Adrenal gland (tissue), 12 donors: ENCODE measurements around the gene SNX24. TPM values are rescaled to one million over a fixed set of nuclear protein-coding genes. Genes with fewer than 3 reads are reported as not detected.

Source experiments
- DNase-seq, 7 donors: peaks; one replicate each; pipeline ENCODE4 v3.0.0-alpha.2; 2019 to 2020
- H3K27ac ChIP-seq, 5 donors: fragments of 200-600 bp; sonication (generic) in 4 of 5; 1 replicate in 3 of 5; 2 replicates in 2 of 5; pipeline versions ENCODE4 v1.5.1 to v1.8.0; 2016 to 2020; ENCODE audit warnings: mild to moderate bottlenecking in 1 of 5
- H3K27me3 ChIP-seq: fragments of 200-600 bp; 2 replicates; pipeline ENCODE4 v1.8.0; 2021
- H3K36me3 ChIP-seq, 2 donors: fragments of 200-600 bp; replicated peaks in 1 of 2; 1 replicate in 1 of 2; 2 replicates in 1 of 2; pipeline versions ENCODE4 v1.5.1 to v1.8.0; 2018 to 2022
- H3K4me1 ChIP-seq, 2 donors: fragments of 200-600 bp; replicated peaks in 1 of 2; 1 replicate in 1 of 2; 2 replicates in 1 of 2; pipeline versions ENCODE4 v1.5.1 to v1.8.0; 2018 to 2021
- H3K4me3 ChIP-seq, 4 donors: fragments of 200-600 bp; sonication (generic) in 3 of 4; one replicate each; pipeline ENCODE4 v1.5.1; 2016 to 2018
- H3K9me3 ChIP-seq, 3 donors: fragments of 200-600 bp; sonication (generic) in 1 of 3; replicated peaks in 1 of 3; 1 replicate in 2 of 3; 2 replicates in 1 of 3; pipeline versions ENCODE4 v1.5.1 to v1.8.0; 2016 to 2021
- POLR2A ChIP-seq, 2 donors: fragments of 450-650 bp; IDR thresholded peaks; one replicate each; pipeline ENCODE4 v1.6.1; 2017; ENCODE audit warnings: antibody characterized with exemption in 2 of 2, mild to moderate bottlenecking in 2 of 2, moderate library complexity in 1 of 2
- WGBS, 4 donors: extraction: QIAGEN DNeasy Blood & Tissue Kit in 2 of 4; methylation state at CpG; one replicate each; pipeline versions ENCODE4 v1.1.5 to v1.1.7; 2013 to 2017; 5-methylcytosine and 5-hydroxymethylcytosine counted together
- intact Hi-C, 2 donors: fragments of 100-400 bp; cut with DNase I; formaldehyde crosslinking; loops; one replicate each; pipeline versions ENCODE4 v1.14.1 to v1.15.0; 2022 to 2023
- polyA plus RNA-seq, 3 donors: library from polyadenylated mRNA; stranded (reverse); fragments of 200-250 nt in 2 of 3; fragments of 350-450 nt in 1 of 3; fragmentation: Illumina TruSeq in 1 of 3; extraction: RNeasy Lipid Tissue Mini Kit (QIAGEN cat#74804) in 1 of 3; gene quantifications; one replicate each; pipeline ENCODE4 v1.2.3, GENCODE V29; 2013 to 2014
- total RNA-seq, 9 donors: library from RNA; depleted of rRNA in 4 of 9; stranded (reverse); fragments of >200 nt in 4 of 9; fragments of 120-200 nt in 1 of 9; fragmentation: NEBNext Ultra II Directional in 1 of 9; extraction: Animal tissue kit (Norgen Biotek cat#: 25700) in 1 of 9; gene quantifications; one replicate each; pipeline versions ENCODE4 v1.1.0 to v1.2.4, GENCODE V29; 2013 to 2023
- TF ChIP-seq, protein P1 (sequence below), 6 experiments: fragments of 450-650 bp in 4 of 6; fragments of 200-600 bp in 2 of 6; sonication (generic) in 1 of 6; IDR thresholded peaks; 1 replicate in 5 of 6; 2 replicates in 1 of 6; pipeline versions ENCODE4 v1.5.1 to v1.8.0; 2016 to 2021; ENCODE audit warnings: antibody characterized with exemption in 6 of 6, mild to moderate bottlenecking in 2 of 6, moderate library complexity in 1 of 6
- donor health status: healthy with polysubstance abuse.
- donor health status: Bipolar disorder and iron deficiency.
- donor health status: DM: yes; HTN: yes; CAD: no.
- donor health status: DM: no; HTN: no; CAD: no.
- donor health status: DM: no; HTN: no; CAD: no.
- donor health status: DM: yes; HTN: yes; CAD: no.

Gene SNX24
- total and polyA plus RNA-seq, 12 donors = 5.0 to 28.2 (median 13.9) TPM

DNA sequence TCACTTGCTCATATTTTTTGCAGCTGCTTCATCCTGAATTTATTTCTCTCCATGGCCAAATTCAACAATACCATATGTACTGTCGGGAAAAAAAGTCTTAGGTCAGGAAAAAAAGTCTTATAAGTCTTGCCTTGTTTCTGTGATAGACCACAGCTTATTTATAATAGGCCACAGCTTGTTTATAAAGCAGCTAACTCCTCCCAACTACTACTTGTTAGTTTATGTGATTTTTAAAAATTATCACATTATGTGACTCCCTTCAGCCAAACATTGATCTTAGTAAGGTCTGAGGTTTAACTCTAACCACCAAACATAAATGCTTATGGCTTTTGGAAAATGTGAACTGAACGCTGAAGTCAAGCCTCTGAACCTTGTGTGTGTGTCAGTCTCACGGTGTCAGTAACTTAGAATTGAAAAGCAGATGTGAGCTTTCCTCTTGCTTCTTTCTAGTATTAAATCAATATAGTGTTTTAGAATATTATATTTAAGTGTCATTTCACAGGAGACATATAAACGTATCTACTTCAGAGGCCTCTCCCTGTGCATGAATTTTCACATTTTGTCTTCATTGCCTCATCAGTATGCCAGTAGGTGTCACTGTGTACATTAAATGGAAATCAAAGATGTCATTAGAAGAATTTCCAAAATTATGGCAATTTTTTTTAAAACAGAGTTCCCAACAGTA is 51.3 kb downstream of the SNX24 start:
- Histone ChIP-seq H3K27ac (no peak overlapping the region), H3K9me3 (no peaks in the 10 kb centered on the region), H3K4me3 (no peak overlapping the region), H3K27me3 (no peaks in the 10 kb centered on the region), H3K36me3 (no peaks in the 10 kb centered on the region), H3K4me1 (no peaks in the 10 kb centered on the region)
- DNase-seq = no peak
- intact Hi-C loops = no loop called here
- 59 to 75% (median 69%) methylated on average over 4 of the region's 4 CpGs for WGBS, 4 donors
- TF ChIP-seq, protein P1, sequence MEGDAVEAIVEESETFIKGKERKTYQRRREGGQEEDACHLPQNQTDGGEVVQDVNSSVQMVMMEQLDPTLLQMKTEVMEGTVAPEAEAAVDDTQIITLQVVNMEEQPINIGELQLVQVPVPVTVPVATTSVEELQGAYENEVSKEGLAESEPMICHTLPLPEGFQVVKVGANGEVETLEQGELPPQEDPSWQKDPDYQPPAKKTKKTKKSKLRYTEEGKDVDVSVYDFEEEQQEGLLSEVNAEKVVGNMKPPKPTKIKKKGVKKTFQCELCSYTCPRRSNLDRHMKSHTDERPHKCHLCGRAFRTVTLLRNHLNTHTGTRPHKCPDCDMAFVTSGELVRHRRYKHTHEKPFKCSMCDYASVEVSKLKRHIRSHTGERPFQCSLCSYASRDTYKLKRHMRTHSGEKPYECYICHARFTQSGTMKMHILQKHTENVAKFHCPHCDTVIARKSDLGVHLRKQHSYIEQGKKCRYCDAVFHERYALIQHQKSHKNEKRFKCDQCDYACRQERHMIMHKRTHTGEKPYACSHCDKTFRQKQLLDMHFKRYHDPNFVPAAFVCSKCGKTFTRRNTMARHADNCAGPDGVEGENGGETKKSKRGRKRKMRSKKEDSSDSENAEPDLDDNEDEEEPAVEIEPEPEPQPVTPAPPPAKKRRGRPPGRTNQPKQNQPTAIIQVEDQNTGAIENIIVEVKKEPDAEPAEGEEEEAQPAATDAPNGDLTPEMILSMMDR (IDR thresholded peaks at IDR 0.05) = peak; percentile 16 to 59 (median 42)
- TF ChIP-seq POLR2A (IDR thresholded peaks at IDR 0.05) = no peak

- H3K36me3 ChIP-seq = no peaks in the 10 kb centered on the region
- H3K4me3 ChIP-seq = no peak overlapping the region
- intact Hi-C loops = no loop called here
- no peak for TF ChIP-seq POLR2A (IDR thresholded peaks at IDR 0.05)
- TF ChIP-seq, protein P1 (IDR thresholded peaks at IDR 0.05) = no peak
- no peaks in the 10 kb centered on the region for H3K27me3 ChIP-seq
- DNase-seq = no peak
- no peak overlapping the region for H3K27ac ChIP-seq
- no peaks in the 10 kb centered on the region for H3K4me1 ChIP-seq
- no peaks in the 10 kb centered on the region for H3K9me3 ChIP-seq
Measured at GRCh38 chr5:122897283-122897602, 51.8 kb downstream of the SNX24 start.

DNA sequence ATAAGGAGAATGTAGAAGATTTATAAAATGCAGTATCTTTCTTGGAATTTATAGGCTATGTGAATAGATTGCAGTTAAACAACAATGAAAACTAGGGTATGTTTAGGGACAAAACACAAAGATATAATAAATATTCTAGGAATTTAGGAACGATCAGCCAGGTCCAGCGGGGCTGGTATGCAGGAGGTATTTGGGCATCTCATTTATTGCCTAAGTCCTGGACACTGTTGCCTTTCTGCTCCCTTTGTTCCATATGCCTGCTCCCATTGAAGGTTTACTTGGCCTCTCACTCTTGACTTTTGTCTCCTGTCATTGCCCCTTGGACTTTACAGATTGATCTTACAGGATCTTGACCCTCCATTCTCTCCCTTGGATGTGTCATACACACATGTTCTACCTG is 55.9 kb downstream of the SNX24 start:
- Histone ChIP-seq H3K27ac (no peak overlapping the region), H3K27me3 (no peaks in the 10 kb centered on the region), H3K36me3 (no peaks in the 10 kb centered on the region), H3K4me1 (no peaks in the 10 kb centered on the region), H3K9me3 (no peaks in the 10 kb centered on the region), H3K4me3 (no peak overlapping the region)
- intact Hi-C loops = no loop called here
- DNase-seq = no peak
- TF ChIP-seq POLR2A (IDR thresholded peaks at IDR 0.05) = no peak
- TF ChIP-seq, protein P1 (IDR thresholded peaks at IDR 0.05) = no peak
- WGBS, 4 donors = 85 to 95% (median 90%) methylated on average over 2 of the region's 2 CpGs

DNA sequence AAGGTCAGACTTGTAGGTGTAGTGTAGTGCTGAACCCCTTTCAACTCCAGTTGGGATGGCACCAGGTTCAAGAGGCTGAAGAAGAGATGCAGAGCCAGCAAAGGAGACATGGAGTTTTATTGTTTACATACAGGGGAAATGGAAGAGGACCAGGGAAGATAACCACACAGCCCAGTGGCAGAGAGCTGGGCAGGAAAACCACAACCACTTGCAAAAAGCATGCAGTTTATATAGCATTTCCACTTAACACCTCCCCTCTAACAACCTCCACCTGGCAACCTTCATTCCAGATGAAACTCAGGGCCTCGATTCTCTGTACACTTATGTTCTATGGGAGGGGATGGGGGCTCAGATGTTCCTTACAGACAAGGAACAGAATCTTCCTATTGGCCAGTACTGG is 56.9 kb downstream of the SNX24 start:
- TF ChIP-seq, protein P1 (IDR thresholded peaks at IDR 0.05) = no peak
- no peak for TF ChIP-seq POLR2A (IDR thresholded peaks at IDR 0.05)
- Histone ChIP-seq H3K9me3 (no peaks in the 10 kb centered on the region), H3K36me3 (no peaks in the 10 kb centered on the region), H3K27me3 (no peaks in the 10 kb centered on the region), H3K4me3 (no peak overlapping the region), H3K4me1 (no peaks in the 10 kb centered on the region), H3K27ac (no peak overlapping the region)
- WGBS, 4 donors = 67 to 80% (median 73%) methylated on average over 1 of the region's 1 CpG
- no peak for DNase-seq
- intact Hi-C loops = no loop called here
